Kidney glomerular epithelial cell (primary cell): ENCODE data around the gene ATXN7L1.
A peak's percentile ranks its signal among the peaks of the same experiment; 100 is the strongest.

ENCODE experiments used
- DNase-seq: peaks from one replicate; lab custom pipeline; 2025; lab: John Stamatoyannopoulos, UW

Gene ATXN7L1

DNA sequence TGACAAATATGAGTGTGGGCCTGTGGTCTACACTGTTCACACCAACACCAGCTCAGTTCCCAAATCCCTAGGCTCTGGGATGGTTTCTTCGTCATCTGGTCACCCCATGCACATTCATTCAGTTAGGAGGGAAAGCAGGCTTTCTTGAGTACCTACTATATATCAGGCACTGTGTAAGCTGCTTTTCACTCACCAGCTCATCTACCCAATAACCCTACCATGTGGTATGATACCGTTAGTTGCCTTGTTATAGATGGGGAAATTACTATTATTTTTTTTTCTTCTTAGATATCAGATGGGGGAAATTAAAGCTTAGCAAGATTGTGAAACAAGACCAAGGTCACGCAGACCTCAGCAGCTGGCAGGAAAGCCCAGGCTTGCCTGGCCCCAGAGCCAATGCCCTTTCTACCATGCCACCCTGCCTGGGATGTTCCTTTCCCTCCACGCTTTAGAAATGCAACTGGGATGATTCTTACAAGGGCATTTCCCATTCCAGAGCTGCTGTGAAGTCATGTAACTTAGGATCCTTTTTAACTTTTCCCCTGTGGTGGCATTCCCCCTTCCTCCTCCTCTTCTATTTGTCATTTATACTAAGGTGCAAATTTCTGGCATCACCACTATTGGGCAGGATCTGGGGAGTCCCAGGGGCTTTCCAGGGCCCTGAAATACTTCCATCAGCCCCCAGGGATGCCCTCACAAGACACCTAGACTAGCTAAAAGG, 202.0 kb downstream of the ATXN7L1 start:
- no peak for DNase-seq

- DNase-seq: no peak
Observed at GRCh38 chr7:105673367-105674084, 202.9 kb downstream of the ATXN7L1 start.

GRCh38 chr7:105672801-105673200, 203.6 kb downstream of the ATXN7L1 start:
- no peak for DNase-seq

DNA sequence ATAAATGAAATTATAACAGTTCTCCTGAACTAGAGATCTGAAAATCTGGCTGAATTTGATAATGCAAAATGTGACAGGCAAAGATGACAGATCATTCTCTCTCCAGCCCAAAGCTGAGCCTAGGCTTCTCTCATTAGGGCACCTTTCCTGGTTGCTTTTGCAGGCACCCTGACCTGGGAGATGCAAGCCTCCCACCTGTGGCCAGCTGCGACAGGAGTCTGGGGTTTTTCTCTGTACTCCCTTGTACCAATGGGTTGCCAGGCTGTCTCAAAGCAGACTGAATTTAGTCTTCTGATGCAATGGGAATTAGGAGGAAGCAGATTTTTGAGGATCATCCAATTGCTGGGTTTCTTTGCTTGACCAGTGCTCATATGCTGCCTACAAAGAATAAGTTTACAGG, 210.1 kb downstream of the ATXN7L1 start:
- no peak for DNase-seq

DNA sequence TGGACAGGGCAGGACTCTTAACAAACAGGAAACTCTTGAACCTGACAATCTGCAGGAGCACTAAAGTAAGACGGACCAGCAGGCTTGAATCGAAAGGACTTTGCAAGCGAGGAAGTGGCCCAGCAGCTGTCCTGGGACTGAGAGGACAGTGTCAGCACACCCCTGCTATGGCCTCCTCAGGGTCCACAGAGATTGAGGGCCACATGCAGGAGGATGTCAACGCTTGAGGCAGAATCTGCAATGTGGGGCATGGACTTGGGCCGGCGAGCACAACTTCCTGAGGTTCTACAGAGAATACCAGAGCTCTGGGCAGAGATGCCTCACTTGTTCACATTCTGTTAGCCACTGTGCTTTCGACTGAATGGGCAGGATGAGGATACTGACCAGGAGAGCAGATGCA, 210.7 kb downstream of the ATXN7L1 start:
- no peak for DNase-seq

DNA sequence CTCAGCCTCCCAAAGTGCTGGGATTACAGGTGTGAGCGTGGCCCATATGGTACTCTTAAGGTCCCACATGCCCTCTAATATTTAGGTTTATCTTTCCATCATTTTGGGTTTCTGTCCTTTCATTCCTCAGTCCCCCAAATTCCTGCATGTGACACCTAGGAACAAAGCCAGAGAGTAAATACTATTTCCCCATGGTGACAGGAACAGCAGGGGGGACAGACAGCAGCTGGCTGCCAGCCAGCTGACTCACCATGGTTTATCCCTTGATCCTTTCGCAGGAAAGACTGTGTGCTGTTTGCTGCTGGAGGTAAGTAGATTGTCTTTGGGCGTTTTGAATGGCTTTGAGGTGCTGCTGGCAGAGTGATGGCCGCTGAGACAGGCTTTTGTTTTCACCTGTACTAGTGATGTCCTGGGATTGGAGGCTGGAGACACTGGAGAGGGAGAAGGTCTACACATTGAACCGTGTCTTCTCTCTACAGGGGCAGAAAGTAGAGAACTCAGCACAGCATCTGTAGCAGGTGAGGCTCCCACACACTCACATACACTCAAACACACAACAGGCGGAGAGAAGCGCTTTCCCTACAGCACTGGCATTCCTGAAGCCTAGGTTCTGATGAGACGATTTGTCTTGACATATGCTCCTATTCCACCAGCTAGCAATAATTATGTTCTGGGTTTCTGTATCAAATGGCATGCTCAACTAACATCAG, 211.4 kb downstream of the ATXN7L1 start:
- DNase-seq: peak; percentile 9

DNA sequence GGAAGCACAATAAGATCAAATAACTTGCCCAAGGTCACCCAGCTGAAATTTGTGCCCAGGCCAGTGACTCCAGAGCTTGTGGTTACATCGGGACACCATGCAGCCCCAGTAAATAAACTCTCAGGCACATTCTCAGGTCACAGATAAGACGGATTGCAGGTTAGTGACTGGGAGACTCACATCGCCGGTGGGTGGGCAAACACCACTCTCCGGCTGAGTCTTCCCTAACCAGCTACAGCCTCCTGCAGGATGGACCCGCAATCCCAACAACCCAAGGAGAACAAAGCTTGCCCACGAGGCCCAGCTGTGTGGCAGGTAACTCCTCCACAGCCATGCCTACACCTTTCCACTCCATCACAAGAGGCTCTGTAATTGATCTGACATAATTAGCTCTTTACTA, 213.4 kb downstream of the ATXN7L1 start:
- no peak for DNase-seq

DNA sequence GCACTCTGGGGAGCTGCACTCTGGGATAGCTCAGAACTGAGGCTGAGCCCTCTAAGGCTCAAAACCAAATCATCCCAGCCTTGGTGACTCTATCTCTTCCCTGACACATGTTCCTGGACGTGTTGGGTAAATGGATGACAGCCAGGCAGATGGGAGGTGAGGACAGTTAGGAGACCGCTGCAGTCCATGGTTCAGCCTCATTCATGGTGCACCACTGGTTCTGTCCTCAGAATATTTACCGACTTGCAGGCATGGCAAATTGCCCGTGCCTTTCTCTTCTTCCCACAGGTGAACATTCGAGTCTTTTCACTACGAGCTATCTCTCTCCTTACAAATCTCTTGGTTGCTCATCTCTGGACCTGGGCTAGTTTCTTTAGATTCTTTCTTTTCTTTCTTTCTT, 214.8 kb downstream of the ATXN7L1 start:
- no peak for DNase-seq

GRCh38 chr7:105656922-105657521, 219.4 kb downstream of the ATXN7L1 start:
- DNase-seq: peak; percentile 2

DNA sequence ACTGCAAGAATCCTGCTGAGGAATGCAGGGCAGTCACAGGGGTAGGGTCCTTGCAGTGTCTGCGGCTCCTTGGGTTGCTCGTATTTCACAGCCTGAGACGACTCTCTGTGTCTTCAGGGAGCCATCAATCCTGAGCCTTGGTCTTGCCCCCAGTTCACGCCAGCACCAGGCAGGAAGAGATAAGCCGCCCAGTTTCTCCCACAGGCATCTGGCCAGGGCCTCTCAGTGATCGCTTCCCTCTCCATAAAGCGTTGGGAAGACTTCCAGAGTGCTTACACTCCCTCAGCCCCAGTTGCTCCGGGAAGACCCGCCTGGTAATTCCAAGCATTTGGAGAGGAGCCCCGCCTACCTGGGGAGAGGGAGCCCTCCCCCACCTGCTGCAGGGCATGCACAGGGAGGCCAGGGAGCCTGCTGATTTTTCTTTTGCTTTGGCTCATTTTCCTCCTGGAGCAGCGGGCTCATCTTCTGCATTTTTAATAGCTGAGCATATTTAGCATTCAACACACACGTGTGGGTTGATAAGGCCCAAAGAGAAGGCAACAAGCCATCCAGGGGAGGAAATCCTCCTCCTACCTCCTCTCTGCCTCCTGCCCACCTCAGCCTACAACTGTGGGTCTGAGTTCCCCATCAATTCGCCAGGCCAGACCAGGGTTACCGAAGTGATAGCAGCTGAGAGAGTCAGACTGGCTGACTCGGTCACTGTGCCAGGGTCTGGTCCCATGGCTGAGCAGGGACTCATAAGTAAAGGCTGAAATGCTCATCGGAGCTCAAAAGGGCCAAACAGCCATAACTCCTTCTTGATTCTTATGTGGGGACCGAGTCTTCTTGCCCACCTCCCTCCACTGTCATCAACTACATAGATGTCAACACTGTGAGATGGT, 220.7 kb downstream of the ATXN7L1 start:
- DNase-seq: peak; percentile 4

- no peak for DNase-seq
Observed at GRCh38 chr7:105655067-105655466, 221.3 kb downstream of the ATXN7L1 start.

DNA sequence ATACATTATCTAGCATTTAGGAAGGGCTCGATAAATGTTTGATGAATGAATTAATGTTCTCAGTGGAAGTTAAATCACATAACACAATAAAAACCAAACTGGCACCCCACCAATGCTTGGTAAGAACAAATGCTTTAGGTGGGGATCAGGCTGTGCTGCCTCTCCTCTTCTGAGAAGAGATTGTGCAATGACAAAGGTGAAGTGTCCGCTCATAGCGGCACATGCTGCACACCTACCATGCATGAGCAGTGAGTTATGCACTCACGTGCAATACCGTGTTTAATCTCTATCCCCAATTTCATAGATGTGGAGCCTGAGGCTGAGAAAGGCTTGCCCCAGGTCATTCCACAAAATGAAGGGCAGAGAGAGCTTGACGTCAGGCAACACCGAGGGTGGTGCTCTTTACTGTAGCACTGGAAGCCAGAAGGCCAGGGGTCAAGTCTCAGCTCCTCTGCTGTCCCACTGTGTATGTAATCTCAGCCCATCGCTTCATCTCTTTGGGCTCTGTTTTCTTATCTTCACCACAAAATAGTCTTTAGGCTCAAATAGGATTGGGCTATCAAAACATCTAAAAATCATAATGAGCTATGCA, 222.2 kb downstream of the ATXN7L1 start:
- DNase-seq: no peak

DNA sequence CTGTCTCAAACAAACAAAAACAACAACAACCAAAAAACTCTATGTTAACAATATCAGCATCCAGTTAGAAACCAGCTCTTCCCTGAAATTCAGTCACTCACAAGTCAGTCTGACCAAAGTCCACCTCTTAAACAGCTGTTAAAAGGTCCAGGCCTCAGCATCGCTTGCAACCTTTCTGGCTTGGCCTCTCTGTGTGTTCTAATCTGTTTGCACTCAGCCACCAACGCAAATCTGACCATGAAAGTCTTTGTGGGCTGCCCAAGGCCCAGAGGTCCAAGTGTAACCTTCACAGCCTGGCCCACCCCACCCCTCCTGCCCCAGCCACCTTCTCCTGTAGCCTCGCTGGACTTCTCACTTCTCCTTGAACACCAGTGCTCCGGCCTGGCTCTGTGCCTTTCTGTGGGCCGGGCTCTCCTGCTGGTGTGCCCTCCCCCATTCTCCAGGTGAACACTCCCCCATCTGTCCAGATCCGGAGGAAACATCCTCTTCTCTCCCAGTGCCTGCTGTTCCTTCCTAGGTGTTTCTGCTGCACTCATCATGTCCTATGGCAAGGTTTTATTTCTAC, 222.9 kb downstream of the ATXN7L1 start:
- no peak for DNase-seq

DNA sequence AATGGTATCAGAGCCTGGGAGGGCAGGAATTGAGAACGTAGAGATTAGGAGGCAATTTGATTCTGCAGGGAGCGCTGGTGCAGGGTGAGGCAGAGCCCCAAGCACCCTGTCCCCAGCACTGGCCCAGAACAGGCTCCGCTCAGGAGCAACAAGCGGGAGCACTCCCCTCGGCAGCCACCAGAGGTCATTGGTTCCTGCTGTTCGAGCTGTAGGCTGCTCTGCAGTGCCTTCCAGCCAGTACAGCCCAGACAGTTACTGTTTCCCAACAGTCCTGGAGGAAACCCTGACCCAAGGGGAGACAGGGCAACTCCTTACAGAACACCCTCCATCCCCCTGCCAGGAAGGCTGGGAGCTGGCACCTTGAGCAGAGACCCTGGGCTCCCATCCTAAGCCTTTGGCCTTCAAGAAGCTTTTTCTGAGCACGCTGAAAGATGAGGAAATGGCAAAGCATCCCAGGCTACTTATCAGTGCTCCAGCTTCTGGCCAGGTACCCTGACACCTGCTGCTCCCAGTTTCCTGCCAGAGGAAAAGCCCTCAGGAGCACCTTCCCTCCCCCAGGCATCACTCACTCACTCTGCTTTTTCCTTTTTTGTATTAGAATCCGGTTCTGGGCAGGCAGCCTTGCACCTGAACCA, 223.9 kb downstream of the ATXN7L1 start:
- peak; percentile 36 for DNase-seq

DNA sequence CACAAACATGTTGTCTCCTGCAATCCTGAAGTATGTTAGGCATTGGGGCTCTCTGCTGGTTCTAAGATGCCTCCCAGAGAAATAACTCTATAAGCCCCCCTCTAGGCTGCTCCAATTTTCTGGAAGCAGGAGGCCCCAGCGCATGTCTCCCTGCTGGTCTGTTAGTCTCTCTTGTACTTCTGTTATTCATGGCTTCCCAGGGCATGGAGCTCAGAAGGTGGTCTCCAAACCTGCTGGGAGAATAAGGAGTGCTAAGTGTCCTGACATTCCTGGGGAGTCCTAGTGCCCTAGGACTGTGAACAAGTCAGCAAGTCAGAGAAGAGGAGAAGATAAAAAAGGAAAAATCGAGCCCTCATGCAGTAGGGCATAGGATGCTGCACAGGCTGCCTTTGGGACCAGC, 224.6 kb downstream of the ATXN7L1 start:
- DNase-seq: no peak

GRCh38 chr7:105650382-105650970, 225.9 kb downstream of the ATXN7L1 start:
- DNase-seq: no peak

DNA sequence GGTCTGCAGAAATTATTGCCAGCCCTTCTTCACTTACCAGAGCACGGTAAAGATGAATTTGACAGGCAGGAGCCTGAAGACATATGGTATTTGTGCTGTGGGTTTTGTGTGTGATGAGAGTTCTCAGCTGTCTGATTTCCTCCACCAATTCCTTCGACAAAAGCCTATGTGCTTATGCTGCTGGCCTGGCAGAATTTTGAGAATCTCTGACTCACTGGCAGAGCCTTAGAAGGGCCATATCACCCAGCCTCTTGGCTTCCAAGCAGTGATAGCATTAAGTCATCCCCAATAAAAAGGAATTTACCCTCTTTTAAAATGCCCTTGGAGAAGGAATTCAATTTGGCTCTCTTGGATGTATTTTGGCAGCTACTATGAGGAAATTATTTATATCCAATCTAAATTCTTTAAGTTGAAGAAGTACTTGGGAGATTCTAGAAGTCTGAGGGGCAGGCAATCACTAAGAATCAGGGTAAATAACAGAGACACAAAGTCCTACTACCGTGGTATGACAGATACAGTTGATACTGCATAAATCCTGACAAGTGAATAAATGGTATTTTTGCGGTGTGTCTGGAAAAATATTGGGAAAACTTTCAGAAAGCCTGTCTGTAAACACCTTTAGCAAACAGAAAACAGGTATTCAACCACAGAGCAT, 226.5 kb downstream of the ATXN7L1 start:
- no peak for DNase-seq

- no peak for DNase-seq
Observed at GRCh38 chr7:105648561-105649401, 227.6 kb downstream of the ATXN7L1 start.

- DNase-seq: no peak
Observed at GRCh38 chr7:105647591-105647990, 228.8 kb downstream of the ATXN7L1 start.
